Cortex of kidney (tissue), 1 donor: ENCODE measurements around the gene SDHA.
"Not testable (repeated sequence)": the region's sequence is repeated elsewhere in the genome, so short reads cannot be mapped to it uniquely, and the experiment has no call there.

Experiments used
- DNase-seq: peaks from one replicate; lab custom pipeline; 2025; lab: John Stamatoyannopoulos, UW

Gene SDHA

GRCh38 chr5:300691-301435 is 82.7 kb downstream of the SDHA start:
- DNase-seq, result not testable (repeated sequence)

- not testable (repeated sequence) for DNase-seq
Measured at GRCh38 chr5:302416-302815, 84.3 kb downstream of the SDHA start.

GRCh38 chr5:302966-303365 is 84.8 kb downstream of the SDHA start:
- no peak for DNase-seq

- not testable (repeated sequence) for DNase-seq
Measured at GRCh38 chr5:303741-304140, 85.6 kb downstream of the SDHA start.

GRCh38 chr5:305050-305449 is 86.9 kb downstream of the SDHA start:
- DNase-seq, result no peak

- DNase-seq, result no peak
Measured at GRCh38 chr5:305459-305858, 87.3 kb downstream of the SDHA start.

GRCh38 chr5:306011-306805 is 88.1 kb downstream of the SDHA start:
- DNase-seq, result no peak
